ENCODE measurements around the gene NHEJ1.

Gene NHEJ1, protein sequence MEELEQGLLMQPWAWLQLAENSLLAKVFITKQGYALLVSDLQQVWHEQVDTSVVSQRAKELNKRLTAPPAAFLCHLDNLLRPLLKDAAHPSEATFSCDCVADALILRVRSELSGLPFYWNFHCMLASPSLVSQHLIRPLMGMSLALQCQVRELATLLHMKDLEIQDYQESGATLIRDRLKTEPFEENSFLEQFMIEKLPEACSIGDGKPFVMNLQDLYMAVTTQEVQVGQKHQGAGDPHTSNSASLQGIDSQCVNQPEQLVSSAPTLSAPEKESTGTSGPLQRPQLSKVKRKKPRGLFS

DNA sequence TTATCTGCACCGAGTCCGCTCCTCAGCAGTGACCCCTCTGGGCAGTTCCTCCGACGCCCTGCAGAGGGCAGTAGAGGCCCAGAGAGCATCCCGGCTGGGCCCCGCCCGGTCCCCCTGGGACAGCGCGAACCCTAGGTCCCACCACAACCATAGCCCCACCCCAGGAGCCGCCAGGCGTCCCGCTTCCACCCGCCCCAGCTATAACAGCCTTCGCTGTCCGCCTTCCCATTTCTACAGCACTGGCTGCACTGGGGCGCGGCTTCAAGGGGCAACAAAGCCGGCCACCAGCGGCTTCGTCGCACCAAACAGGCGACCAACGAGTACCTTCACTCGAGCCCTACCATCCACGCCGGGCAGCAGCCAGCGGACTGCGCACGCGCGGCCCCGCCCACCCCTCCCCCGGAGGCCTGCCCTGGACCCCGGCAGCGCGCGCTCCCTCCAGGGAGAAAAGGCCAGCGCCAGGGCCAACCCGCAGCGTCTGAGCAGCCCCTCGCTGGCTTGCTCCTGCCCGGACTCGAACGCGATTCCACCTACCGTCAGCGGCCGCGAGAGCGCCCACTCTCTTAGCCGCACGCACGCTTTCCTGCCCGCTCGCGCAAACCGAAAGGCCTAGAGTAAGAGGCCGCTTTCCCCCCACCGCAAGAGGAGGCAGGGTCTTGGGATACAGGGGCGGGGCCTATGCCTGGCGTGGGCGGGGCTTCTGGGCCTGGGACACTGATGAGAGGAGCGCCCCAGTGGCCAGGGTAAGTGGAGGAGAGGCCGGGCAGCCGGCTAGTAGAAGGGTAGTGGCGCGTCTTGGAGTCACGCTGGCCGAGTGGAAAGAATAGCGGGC, at the start of gene NHEJ1:
Gene NHEJ1, minus strand, starts transcription at position 630 of the 832 bp plus-strand sequence. CDS start 2,453 bp downstream, outside the sequence.
- ChIA-PET POLR2A (interaction anchor here (0.7 to 1.3 kb wide), 2 partner anchors 16 to 134 kb away, joined by 3 read pairs; partner anchors contain the start of gene CNPPD1), CTCF (interaction anchor here (0.8 to 18.2 kb wide), 52 partner anchors 10 to 369 kb away, joined by 3 to 409 read pairs (median 6); partner anchors contain the start of genes ANKZF1, ATG9A, CFAP65 and CNPPD1)
- TF ChIP-seq, protein P1, sequence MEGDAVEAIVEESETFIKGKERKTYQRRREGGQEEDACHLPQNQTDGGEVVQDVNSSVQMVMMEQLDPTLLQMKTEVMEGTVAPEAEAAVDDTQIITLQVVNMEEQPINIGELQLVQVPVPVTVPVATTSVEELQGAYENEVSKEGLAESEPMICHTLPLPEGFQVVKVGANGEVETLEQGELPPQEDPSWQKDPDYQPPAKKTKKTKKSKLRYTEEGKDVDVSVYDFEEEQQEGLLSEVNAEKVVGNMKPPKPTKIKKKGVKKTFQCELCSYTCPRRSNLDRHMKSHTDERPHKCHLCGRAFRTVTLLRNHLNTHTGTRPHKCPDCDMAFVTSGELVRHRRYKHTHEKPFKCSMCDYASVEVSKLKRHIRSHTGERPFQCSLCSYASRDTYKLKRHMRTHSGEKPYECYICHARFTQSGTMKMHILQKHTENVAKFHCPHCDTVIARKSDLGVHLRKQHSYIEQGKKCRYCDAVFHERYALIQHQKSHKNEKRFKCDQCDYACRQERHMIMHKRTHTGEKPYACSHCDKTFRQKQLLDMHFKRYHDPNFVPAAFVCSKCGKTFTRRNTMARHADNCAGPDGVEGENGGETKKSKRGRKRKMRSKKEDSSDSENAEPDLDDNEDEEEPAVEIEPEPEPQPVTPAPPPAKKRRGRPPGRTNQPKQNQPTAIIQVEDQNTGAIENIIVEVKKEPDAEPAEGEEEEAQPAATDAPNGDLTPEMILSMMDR (IDR thresholded peaks at IDR 0.05; ENCODE audit: insufficient read depth, low read length, missing control alignments): peak; percentile 96
- peak within 1 kb of the TSS; percentile 87 for H3K4me3 ChIP-seq (ENCODE audit: low read depth, low read length)
- no peak for DNase-seq (ENCODE audit: low read depth, low spot score)

DNA sequence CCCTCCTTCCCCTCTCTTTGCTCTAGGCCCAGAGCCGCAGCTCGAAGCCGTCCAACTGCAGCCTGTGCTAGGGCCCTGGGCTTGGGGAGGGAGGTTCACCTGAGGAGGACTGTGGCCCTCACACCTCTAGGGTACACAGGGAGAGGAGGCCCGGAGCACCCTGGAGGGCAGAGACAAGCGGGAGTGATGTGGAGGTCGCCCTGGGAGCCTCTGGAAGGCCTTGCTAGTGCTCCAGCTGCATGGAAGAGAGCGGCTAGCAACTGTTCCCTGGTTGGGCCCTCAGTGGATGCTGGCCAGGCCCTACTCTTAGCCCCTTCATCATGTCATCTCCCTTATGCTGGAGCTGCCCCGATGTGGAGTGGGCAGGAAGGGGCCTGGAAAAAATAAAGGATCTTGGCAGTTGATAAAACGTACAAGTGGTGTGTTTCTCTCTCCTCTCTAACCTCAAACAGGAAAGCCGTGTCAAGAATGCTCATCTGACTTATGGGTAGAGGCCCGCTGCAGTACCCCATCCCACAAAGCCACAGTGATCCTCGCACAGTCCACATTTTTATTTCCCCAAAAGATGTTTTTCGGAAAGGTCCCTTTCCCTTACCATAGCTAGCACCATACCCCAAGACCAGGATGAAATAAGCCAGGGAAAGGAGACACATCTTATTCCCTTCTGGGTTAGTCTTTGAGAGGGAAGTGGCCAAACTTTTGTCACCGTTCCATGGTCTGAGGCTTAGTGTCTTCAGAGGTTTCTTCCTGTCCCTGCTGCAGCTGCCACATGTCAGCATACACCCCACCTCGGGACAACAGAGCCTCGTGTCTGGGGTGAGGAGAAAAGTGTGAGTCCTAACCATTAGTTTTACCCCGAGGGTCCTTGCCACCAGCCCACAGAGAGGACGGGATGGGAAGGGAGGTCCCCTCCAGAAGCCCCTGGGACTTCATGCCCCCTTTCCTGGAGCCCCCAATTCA, 48.9 kb upstream of the NHEJ1 start:
- TF ChIP-seq, protein P1 (IDR thresholded peaks at IDR 0.05; ENCODE audit: insufficient read depth, low read length, missing control alignments): no peak
- ChIA-PET CTCF (interaction anchor here (0.9 to 4.2 kb wide), 4 partner anchors 9 to 50 kb away, joined by 3 to 26 read pairs (median 6); partner anchors contain the start of genes ABCB6 and SLC23A3), POLR2A (no interaction called here)
- no peak overlapping the region for H3K4me3 ChIP-seq (ENCODE audit: low read depth, low read length)
- no peak for DNase-seq (ENCODE audit: low read depth, low spot score)

DNA sequence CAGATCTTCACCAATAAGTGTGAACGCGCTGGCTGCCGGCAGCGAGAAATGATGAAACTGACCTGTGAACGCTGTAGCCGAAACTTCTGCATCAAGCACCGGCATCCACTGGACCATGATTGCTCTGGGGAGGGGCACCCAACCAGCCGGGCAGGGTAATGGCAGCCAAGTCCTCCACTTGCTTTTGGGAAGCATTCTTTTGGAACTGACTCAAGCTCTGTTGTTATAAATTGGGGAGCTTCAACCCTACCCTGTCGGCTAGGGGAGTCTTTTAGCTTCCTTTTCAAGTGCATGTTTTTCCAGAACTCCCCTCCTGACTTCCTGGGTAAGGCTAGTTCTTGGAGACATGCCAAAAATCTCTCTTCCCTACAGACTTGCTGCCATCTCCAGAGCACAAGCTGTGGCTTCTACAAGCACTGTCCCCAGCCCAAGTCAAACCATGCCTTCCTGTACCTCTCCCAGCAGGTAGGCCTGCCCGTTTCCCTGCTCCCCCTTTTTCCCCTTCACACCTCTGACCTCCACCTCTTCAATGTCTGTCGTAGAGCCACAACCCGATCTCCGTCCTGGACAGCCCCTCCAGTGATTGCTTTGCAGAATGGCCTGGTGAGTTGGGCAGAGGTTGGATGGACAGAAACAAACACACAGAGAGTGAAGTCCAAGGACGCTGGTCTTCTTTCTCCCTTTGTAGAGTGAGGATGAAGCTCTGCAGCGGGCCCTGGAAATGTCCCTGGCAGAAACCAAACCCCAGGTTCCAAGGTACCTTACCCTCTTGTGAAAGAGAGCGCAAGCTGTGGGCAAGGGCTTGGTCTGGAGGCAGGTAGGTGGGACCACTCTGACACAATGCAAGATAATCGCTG, 47.5 kb upstream of the NHEJ1 start:
- no peak for DNase-seq (ENCODE audit: low read depth, low spot score)
- CTCF ChIA-PET: interaction anchor here (0.9 to 4.2 kb wide), 7 partner anchors 8 to 87 kb away, joined by 3 to 26 read pairs (median 6); partner anchors contain the start of genes ABCB6 and CNPPD1
- H3K4me3 ChIP-seq (ENCODE audit: low read depth, low read length): no peak overlapping the region; the same call in 1 of the 2 replicates
- TF ChIP-seq, protein P1 (IDR thresholded peaks at IDR 0.05; ENCODE audit: insufficient read depth, low read length, missing control alignments): no peak
- POLR2A ChIA-PET: interaction anchor here (2.9 kb wide), 1 partner anchor 10 kb away, joined by 27 read pairs; the partner anchor contains the start of gene ABCB6

DNA sequence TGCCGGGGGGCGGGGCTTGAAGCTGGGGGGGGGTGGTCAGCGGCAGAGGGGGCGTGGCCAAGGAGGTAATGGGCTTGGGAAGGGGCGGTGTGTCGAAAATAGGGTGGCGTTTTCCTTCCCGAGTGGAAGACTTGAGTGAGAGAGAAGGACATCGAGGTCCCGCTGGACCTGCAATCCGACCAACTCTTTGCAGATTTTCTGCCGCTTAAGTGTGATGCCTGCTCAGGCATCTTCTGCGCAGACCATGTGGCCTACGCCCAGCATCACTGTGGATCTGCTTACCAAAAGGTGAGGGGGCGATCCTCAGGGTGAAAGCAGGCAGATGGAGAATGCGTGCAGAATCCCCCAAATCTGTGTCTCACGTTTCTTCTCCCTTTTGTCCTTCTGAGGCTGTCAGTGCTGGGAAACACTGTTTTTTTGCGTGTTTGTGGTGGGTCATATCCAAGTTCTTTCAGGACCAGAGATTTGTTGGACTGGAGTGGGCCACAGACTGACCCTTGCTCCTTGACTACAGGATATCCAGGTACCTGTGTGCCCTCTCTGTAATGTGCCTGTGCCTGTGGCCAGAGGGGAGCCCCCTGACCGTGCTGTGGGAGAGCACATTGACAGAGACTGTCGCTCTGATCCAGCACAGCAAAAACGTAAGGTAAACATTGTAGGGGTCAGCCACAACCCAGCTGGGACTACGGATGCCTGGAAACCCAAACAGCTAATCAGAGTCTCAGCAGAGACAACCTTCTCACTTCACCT, 46.7 kb upstream of the NHEJ1 start:
- ChIA-PET CTCF (interaction anchor here (0.9 to 4.2 kb wide), 9 partner anchors 9 to 92 kb away, joined by 3 to 26 read pairs (median 6); partner anchors contain the start of gene CNPPD1), POLR2A (interaction anchor here (0.5 to 2.9 kb wide), 9 partner anchors 11 to 71 kb away, joined by 3 to 27 read pairs (median 5); partner anchors contain the start of genes ABCB6, ANKZF1, ATG9A and CNPPD1)
- DNase-seq (ENCODE audit: low read depth, low spot score): no peak
- H3K4me3 ChIP-seq (ENCODE audit: low read depth, low read length): peak overlapping the region; percentile 86
- TF ChIP-seq, protein P1 (IDR thresholded peaks at IDR 0.05; ENCODE audit: insufficient read depth, low read length, missing control alignments): no peak
